ENCODE results near the gene SMIM35.
"Not testable (repeated sequence)": the region's sequence is repeated elsewhere in the genome, so short reads cannot be mapped to it uniquely, and the experiment has no call there.

The SMIM35 gene

GRCh38 chr11:118027694-118028093 lies 59.1 kb downstream of the SMIM35 start:
- no peak for DNase-seq (ENCODE audit: low read depth)

GRCh38 chr11:118021146-118021545 lies 65.6 kb downstream of the SMIM35 start:
- no peak for DNase-seq (ENCODE audit: low read depth)

- no peak for DNase-seq (ENCODE audit: low read depth)
Measured at GRCh38 chr11:118018401-118018800, 68.4 kb downstream of the SMIM35 start.

GRCh38 chr11:118017631-118018315 lies 69.0 kb downstream of the SMIM35 start:
- DNase-seq (ENCODE audit: low read depth) = no peak

- no peak for DNase-seq (ENCODE audit: low read depth)
Measured at GRCh38 chr11:118017111-118017510, 69.7 kb downstream of the SMIM35 start.

- no peak for DNase-seq (ENCODE audit: low read depth)
Measured at GRCh38 chr11:118016104-118016503, 70.7 kb downstream of the SMIM35 start.

GRCh38 chr11:118015385-118015841 lies 71.3 kb downstream of the SMIM35 start:
- no peak for DNase-seq (ENCODE audit: low read depth)

GRCh38 chr11:118014022-118014421 lies 72.7 kb downstream of the SMIM35 start:
- no peak for DNase-seq (ENCODE audit: low read depth)

GRCh38 chr11:118012083-118012669 lies 74.6 kb downstream of the SMIM35 start:
- DNase-seq (ENCODE audit: low read depth) = no peak

GRCh38 chr11:118010738-118011461 lies 75.9 kb downstream of the SMIM35 start:
- no peak for DNase-seq (ENCODE audit: low read depth)

GRCh38 chr11:118009864-118010737 lies 76.7 kb downstream of the SMIM35 start:
- no peak for DNase-seq (ENCODE audit: low read depth)

- no peak for DNase-seq (ENCODE audit: low read depth)
Measured at GRCh38 chr11:118008271-118008911, 78.4 kb downstream of the SMIM35 start.

- not testable (repeated sequence) for DNase-seq (ENCODE audit: low read depth)
Measured at GRCh38 chr11:118007563-118008270, 79.0 kb downstream of the SMIM35 start.

- DNase-seq (ENCODE audit: low read depth) = no peak
Measured at GRCh38 chr11:118007040-118007439, 79.7 kb downstream of the SMIM35 start.

- no peak for DNase-seq (ENCODE audit: low read depth)
Measured at GRCh38 chr11:118006153-118006534, 80.6 kb downstream of the SMIM35 start.

- DNase-seq (ENCODE audit: low read depth) = no peak
Measured at GRCh38 chr11:118005224-118006152, 81.3 kb downstream of the SMIM35 start.

GRCh38 chr11:118004543-118005223 lies 82.1 kb downstream of the SMIM35 start:
- no peak for DNase-seq (ENCODE audit: low read depth)

- no peak for DNase-seq (ENCODE audit: low read depth)
Measured at GRCh38 chr11:118003456-118003855, 83.3 kb downstream of the SMIM35 start.
